ENCODE measurements around the gene RASA4B.

DNA sequence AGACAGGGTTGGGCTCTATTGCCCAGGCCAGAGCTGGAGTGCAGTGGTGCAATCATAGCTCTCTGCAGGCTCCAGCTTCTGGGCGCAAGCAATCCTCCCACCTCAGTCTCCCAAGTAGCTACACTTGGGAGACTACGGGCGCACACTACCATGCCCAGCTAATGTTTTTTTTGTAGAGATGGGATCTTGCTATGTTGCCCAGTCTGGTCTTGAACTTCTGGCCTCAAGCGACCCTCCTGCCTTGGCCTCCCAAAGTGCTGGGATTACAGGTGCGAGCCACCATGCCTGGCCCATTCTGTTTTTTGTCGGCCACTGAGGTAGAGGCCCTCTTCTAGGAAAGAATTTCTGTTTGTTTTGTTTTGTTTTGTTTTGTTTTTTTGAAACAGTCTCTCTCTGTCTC lies 65.1 kb downstream of the RASA4B start:
- TF ChIP-seq, protein P1, sequence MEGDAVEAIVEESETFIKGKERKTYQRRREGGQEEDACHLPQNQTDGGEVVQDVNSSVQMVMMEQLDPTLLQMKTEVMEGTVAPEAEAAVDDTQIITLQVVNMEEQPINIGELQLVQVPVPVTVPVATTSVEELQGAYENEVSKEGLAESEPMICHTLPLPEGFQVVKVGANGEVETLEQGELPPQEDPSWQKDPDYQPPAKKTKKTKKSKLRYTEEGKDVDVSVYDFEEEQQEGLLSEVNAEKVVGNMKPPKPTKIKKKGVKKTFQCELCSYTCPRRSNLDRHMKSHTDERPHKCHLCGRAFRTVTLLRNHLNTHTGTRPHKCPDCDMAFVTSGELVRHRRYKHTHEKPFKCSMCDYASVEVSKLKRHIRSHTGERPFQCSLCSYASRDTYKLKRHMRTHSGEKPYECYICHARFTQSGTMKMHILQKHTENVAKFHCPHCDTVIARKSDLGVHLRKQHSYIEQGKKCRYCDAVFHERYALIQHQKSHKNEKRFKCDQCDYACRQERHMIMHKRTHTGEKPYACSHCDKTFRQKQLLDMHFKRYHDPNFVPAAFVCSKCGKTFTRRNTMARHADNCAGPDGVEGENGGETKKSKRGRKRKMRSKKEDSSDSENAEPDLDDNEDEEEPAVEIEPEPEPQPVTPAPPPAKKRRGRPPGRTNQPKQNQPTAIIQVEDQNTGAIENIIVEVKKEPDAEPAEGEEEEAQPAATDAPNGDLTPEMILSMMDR (IDR thresholded peaks at IDR 0.05; ENCODE audit: low read length) = no peak
- TF ChIP-seq EZH2 (IDR thresholded peaks at IDR 0.05; ENCODE audit: borderline replicate concordance, low read length) = no peak
